Choroid plexus epithelial cell (primary cell): Measurements from ENCODE around the gene C9orf57.

Experiments
- DNase-seq: peaks from one replicate; pipeline ENCODE4 v3.0.0-alpha.2; 2010; ENCODE audit warnings: low read depth
- H3K4me3 ChIP-seq: 2 replicates; pipeline ENCODE4 v1.5.1; 2011; ENCODE audit warnings: low read depth, mild to moderate bottlenecking, control low read depth, low read length, moderate library complexity
- CTCF ChIP-seq: conservative IDR thresholded peaks from 2 replicates; pipeline ENCODE4 v1.5.1; 2011; ENCODE audit warnings: low read depth, mild to moderate bottlenecking, control low read depth, inconsistent platforms, low read length, moderate library complexity

Gene C9orf57

GRCh38 chr9:72052122-72052521 is 8.3 kb downstream of the C9orf57 start:
- H3K4me3 ChIP-seq = no peak overlapping the region
- TF ChIP-seq CTCF = no peak
- DNase-seq = no peak

GRCh38 chr9:72048850-72049249 is 11.6 kb downstream of the C9orf57 start:
- TF ChIP-seq CTCF = no peak
- peak; percentile 8 for DNase-seq
- H3K4me3 ChIP-seq = no peak overlapping the region

GRCh38 chr9:72046630-72047456 is 13.6 kb downstream of the C9orf57 start:
- no peak overlapping the region for H3K4me3 ChIP-seq
- TF ChIP-seq CTCF = no peak
- no peak for DNase-seq

GRCh38 chr9:72044095-72044494 is 16.3 kb downstream of the C9orf57 start:
- TF ChIP-seq CTCF = no peak
- DNase-seq = no peak

GRCh38 chr9:72043576-72043975 is 16.8 kb downstream of the C9orf57 start:
- H3K4me3 ChIP-seq = no peak overlapping the region
- no peak for DNase-seq
- TF ChIP-seq CTCF = no peak

More at GRCh38 chr9:72044095-72044494, 16.3 kb downstream of the C9orf57 start:
- H3K4me3 ChIP-seq = no peak overlapping the region

- no peak overlapping the region for H3K4me3 ChIP-seq
- no peak for TF ChIP-seq CTCF
- no peak for DNase-seq
Measured at GRCh38 chr9:72042928-72043327, 17.5 kb downstream of the C9orf57 start.

GRCh38 chr9:72041775-72042194 is 18.6 kb downstream of the C9orf57 start:
- peak; percentile 81 for DNase-seq

More at GRCh38 chr9:72041775-72042194, 18.6 kb downstream of the C9orf57 start:
- no peak overlapping the region for H3K4me3 ChIP-seq
- TF ChIP-seq CTCF = no peak
